BE2C (cell line): ENCODE data around the gene TMEM53.
A peak's percentile ranks its signal among the peaks of the same experiment; 100 is the strongest.

Source experiments
- DNase-seq: peaks from one replicate; pipeline ENCODE4 v3.0.0-alpha.2; 2020
- H3K27me3 ChIP-seq: fragments of 250-450 bp; sonication (Bioruptor Pico); 2 replicates; pipeline ENCODE4 v1.5.1; 2020; ENCODE audit warnings: mild to moderate bottlenecking
- H3K36me3 ChIP-seq: fragments of 250-450 bp; sonication (Bioruptor Pico); 2 replicates; pipeline ENCODE4 v1.5.1; 2020; ENCODE audit warnings: mild to moderate bottlenecking
- H3K4me1 ChIP-seq: fragments of 250-450 bp; sonication (Bioruptor Pico); 2 replicates; pipeline ENCODE4 v1.5.1; 2020
- H3K4me3 ChIP-seq: 2 replicates; pipeline ENCODE4 v1.5.1; 2011; ENCODE audit warnings: low read depth, low read length
- H3K9me3 ChIP-seq: fragments of 250-450 bp; sonication (Bioruptor Pico); 2 replicates; pipeline ENCODE4 v1.5.1; 2020
- CTCF ChIP-seq: IDR thresholded peaks from 2 replicates; pipeline ENCODE4 v1.5.1; 2012; ENCODE audit warnings: mild to moderate bottlenecking, low read depth, low read length

Gene TMEM53

GRCh38 chr1:44719318-44719717 lies 45.0 kb upstream of the TMEM53 start:
- no peaks in the 10 kb centered on the region for H3K4me1 ChIP-seq
- no peaks in the 10 kb centered on the region for H3K9me3 ChIP-seq
- DNase-seq = no peak
- no peak for TF ChIP-seq CTCF
- no peaks in the 10 kb centered on the region for H3K27me3 ChIP-seq
- no peaks in the 10 kb centered on the region for H3K36me3 ChIP-seq
- H3K4me3 ChIP-seq = no peak overlapping the region

GRCh38 chr1:44718091-44718490 lies 43.8 kb upstream of the TMEM53 start:
- TF ChIP-seq CTCF = no peak
- no peaks in the 10 kb centered on the region for H3K9me3 ChIP-seq
- no peak for DNase-seq
- no peaks in the 10 kb centered on the region for H3K4me1 ChIP-seq
- H3K27me3 ChIP-seq = no peaks in the 10 kb centered on the region
- H3K36me3 ChIP-seq = no peaks in the 10 kb centered on the region
- no peak overlapping the region for H3K4me3 ChIP-seq

GRCh38 chr1:44717653-44718052 lies 43.4 kb upstream of the TMEM53 start:
- no peak overlapping the region for H3K4me3 ChIP-seq
- H3K36me3 ChIP-seq = no peaks in the 10 kb centered on the region
- no peaks in the 10 kb centered on the region for H3K4me1 ChIP-seq
- no peak for DNase-seq
- H3K9me3 ChIP-seq = no peaks in the 10 kb centered on the region
- no peak for TF ChIP-seq CTCF
- no peaks in the 10 kb centered on the region for H3K27me3 ChIP-seq

GRCh38 chr1:44717156-44717555 lies 42.9 kb upstream of the TMEM53 start:
- Histone ChIP-seq H3K36me3 (no peaks in the 10 kb centered on the region), H3K4me1 (no peaks in the 10 kb centered on the region), H3K27me3 (no peaks in the 10 kb centered on the region), H3K4me3 (no peak overlapping the region), H3K9me3 (no peaks in the 10 kb centered on the region)
- DNase-seq = no peak
- TF ChIP-seq CTCF = no peak

GRCh38 chr1:44714944-44715571 lies 40.8 kb upstream of the TMEM53 start:
- Histone ChIP-seq H3K9me3 (no peaks in the 10 kb centered on the region), H3K36me3 (no peaks in the 10 kb centered on the region), H3K4me3 (no peak overlapping the region), H3K4me1 (no peaks in the 10 kb centered on the region), H3K27me3 (no peaks in the 10 kb centered on the region)
- TF ChIP-seq CTCF = peak; percentile 80
- peak; percentile 50 for DNase-seq

- no peak for DNase-seq
- Histone ChIP-seq H3K4me1 (no peaks in the 10 kb centered on the region), H3K4me3 (no peak overlapping the region), H3K9me3 (no peaks in the 10 kb centered on the region), H3K27me3 (no peaks in the 10 kb centered on the region), H3K36me3 (no peaks in the 10 kb centered on the region)
- no peak for TF ChIP-seq CTCF
These were observed 40.3 kb upstream of the TMEM53 start for GRCh38 chr1:44714532-44714931.
